Neuronal stem cell (in vitro differentiated cells): ENCODE measurements around the gene COG4.

Source experiments
- DNase-seq: peaks from one replicate; pipeline ENCODE4 v3.0.0-alpha.2; 2013; ENCODE audit warnings: low spot score
- H2AFZ ChIP-seq: one replicate; pipeline ENCODE4 v1.6.1; 2013; ENCODE audit warnings: mild to moderate bottlenecking, low read length, inconsistent platforms
- H2AK5ac ChIP-seq: 2 replicates; pipeline ENCODE4 v1.6.1; 2013; ENCODE audit warnings: low read depth, mild to moderate bottlenecking, inconsistent platforms, low read length, moderate library complexity, mixed read lengths
- H2BK120ac ChIP-seq: 2 replicates; pipeline ENCODE4 v1.6.1; 2013; ENCODE audit warnings: low read depth, mild to moderate bottlenecking, inconsistent platforms, low read length, moderate library complexity, mixed read lengths
- H2BK12ac ChIP-seq: one replicate; pipeline ENCODE4 v1.6.1; 2013; ENCODE audit warnings: low read length, inconsistent platforms
- H2BK15ac ChIP-seq: 2 replicates; pipeline ENCODE4 v1.6.1; 2013; ENCODE audit warnings: mild to moderate bottlenecking, low read length, inconsistent platforms, mixed read lengths
- H2BK5ac ChIP-seq: one replicate; pipeline ENCODE4 v1.6.1; 2013; ENCODE audit warnings: inconsistent platforms, mild to moderate bottlenecking, low read length, moderate library complexity
- H3K14ac ChIP-seq: one replicate; pipeline ENCODE4 v1.6.1; 2013; ENCODE audit warnings: low read length, inconsistent platforms
- H3K18ac ChIP-seq: 2 replicates; pipeline ENCODE4 v1.6.1; 2013; ENCODE audit warnings: low read length, inconsistent platforms
- H3K23ac ChIP-seq: 2 replicates; pipeline ENCODE4 v1.6.1; 2013; ENCODE audit warnings: low read depth, mild to moderate bottlenecking, mixed read lengths, low read length, inconsistent platforms; ENCODE audit not compliant: poor library complexity
- H3K27ac ChIP-seq: replicated peaks from 3 replicates; pipeline ENCODE4 v1.5.1; 2013; ENCODE audit warnings: low read length, inconsistent platforms
- H3K27me3 ChIP-seq, 3 experiments: 2 replicates each; pipeline ENCODE4 v1.6.1; 2013; ENCODE audit warnings: low read length in 3 of 3, mild to moderate bottlenecking in 2 of 3, inconsistent platforms in 1 of 3, low read depth in 1 of 3, mixed read lengths in 1 of 3, moderate library complexity in 1 of 3; ENCODE audit not compliant: control insufficient read depth in 3 of 3, insufficient read depth in 3 of 3
- H3K36me3 ChIP-seq, 2 donors: replicated peaks in 1 of 2; 2 replicates each; pipeline ENCODE4 v1.6.1; 2013; ENCODE audit warnings: low read length in 2 of 2; ENCODE audit not compliant: control insufficient read depth in 2 of 2, insufficient read depth in 2 of 2
- H3K4ac ChIP-seq: 2 replicates; pipeline ENCODE4 v1.6.1; 2013; ENCODE audit warnings: inconsistent platforms, mild to moderate bottlenecking, low read length, moderate library complexity
- H3K4me1 ChIP-seq, 2 donors: 1 replicate in 1 of 2; 2 replicates in 1 of 2; pipeline ENCODE4 v1.6.1; 2013; ENCODE audit warnings: low read length in 2 of 2, low read depth in 1 of 2; ENCODE audit not compliant: control insufficient read depth in 2 of 2, insufficient read depth in 1 of 2
- H3K4me2 ChIP-seq: one replicate; pipeline ENCODE4 v1.6.1; 2013; ENCODE audit warnings: mild to moderate bottlenecking, low read length, inconsistent platforms; ENCODE audit not compliant: insufficient read depth, poor library complexity, severe bottlenecking
- H3K4me3 ChIP-seq, 2 donors: 2 replicates each; pipeline ENCODE4 v1.5.1; 2013; ENCODE audit warnings: low read length in 2 of 2, mild to moderate bottlenecking in 2 of 2, inconsistent platforms in 1 of 2, moderate library complexity in 1 of 2
- H3K79me1 ChIP-seq: one replicate; pipeline ENCODE4 v1.6.1; 2013; ENCODE audit warnings: low read depth, mild to moderate bottlenecking, inconsistent platforms, low read length, moderate library complexity
- H3K9ac ChIP-seq: one replicate; pipeline ENCODE4 v1.6.1; 2013; ENCODE audit warnings: mild to moderate bottlenecking, low read depth, low read length, inconsistent platforms; ENCODE audit not compliant: poor library complexity
- H3K9me3 ChIP-seq, 2 donors: replicated peaks in 1 of 2; 2 replicates each; pipeline versions ENCODE3 to v1.6.1; 2013; ENCODE audit warnings: low read length in 2 of 2, mild to moderate bottlenecking in 2 of 2, inconsistent platforms in 1 of 2, low read depth in 1 of 2, mixed read lengths in 1 of 2, moderate library complexity in 1 of 2; ENCODE audit not compliant: control insufficient read depth in 2 of 2, insufficient read depth in 1 of 2
- H4K8ac ChIP-seq: one replicate; pipeline ENCODE4 v1.6.1; 2013; ENCODE audit warnings: low read depth, mild to moderate bottlenecking, inconsistent platforms, low read length, moderate library complexity
- H4K91ac ChIP-seq: one replicate; pipeline ENCODE4 v1.6.1; 2013; ENCODE audit warnings: low read length, low read depth, mild to moderate bottlenecking, inconsistent platforms; ENCODE audit not compliant: poor library complexity
- WGBS, 2 donors: extraction: QIAGEN DNeasy Blood & Tissue Kit; methylation state at CpG; one replicate each; pipeline ENCODE4 v1.1.7; 2013; ENCODE audit warnings: missing lambda C conversion rate in 2 of 2, mixed read lengths in 1 of 2; ENCODE audit not compliant: insufficient read length in 2 of 2, insufficient replicate concordance in 1 of 2; ENCODE audit errors: extremely low coverage in 2 of 2; 5-methylcytosine and 5-hydroxymethylcytosine counted together

The COG4 gene

GRCh38 chr16:70448075-70448474 is 75.3 kb downstream of the COG4 start:
- Histone ChIP-seq H2BK120ac (no peak overlapping the region), H3K4me3 (no peak overlapping the region), H2AK5ac (no peak overlapping the region), H3K4me2 (no peak overlapping the region), H3K36me3 (no peaks in the 10 kb centered on the region), H3K9me3 (no peaks in the 10 kb centered on the region), H3K18ac (no peak overlapping the region), H2AFZ (no peak overlapping the region), H3K27ac (no peak overlapping the region), H2BK15ac (no peak overlapping the region), H3K79me1 (no peaks in the 10 kb centered on the region), H4K91ac (no peak overlapping the region), H4K8ac (no peak overlapping the region), H2BK5ac (no peak overlapping the region), H3K27me3 (no peaks in the 10 kb centered on the region), H2BK12ac (no peak overlapping the region), H3K23ac (no peak overlapping the region), H3K14ac (no peak overlapping the region), H3K4ac (no peak overlapping the region), H3K9ac (no peak overlapping the region), H3K4me1 (no peaks in the 10 kb centered on the region)
- no peak for DNase-seq
- WGBS, 2 donors: no CpG with 5 or more reads among the region's 6 CpGs

- Histone ChIP-seq H3K9ac (no peak overlapping the region), H3K27me3 (no peaks in the 10 kb centered on the region), H2BK5ac (no peak overlapping the region), H3K27ac (no peak overlapping the region), H4K8ac (no peak overlapping the region), H4K91ac (no peak overlapping the region), H3K4me1 (peaks cover 0 to 2% of the 10 kb centered on the region in 2 donors), H2AK5ac (no peak overlapping the region), H3K4me3 (no peak overlapping the region), H3K23ac (no peak overlapping the region), H2AFZ (no peak overlapping the region), H2BK15ac (no peak overlapping the region), H3K36me3 (no peaks in the 10 kb centered on the region), H3K18ac (no peak overlapping the region), H2BK120ac (no peak overlapping the region), H3K14ac (no peak overlapping the region), H3K79me1 (no peaks in the 10 kb centered on the region), H3K9me3 (no peaks in the 10 kb centered on the region), H3K4me2 (no peak overlapping the region), H2BK12ac (no peak overlapping the region), H3K4ac (no peak overlapping the region)
- DNase-seq: no peak
- WGBS, 2 donors: no CpG with 5 or more reads among the region's 4 CpGs
These were observed 78.9 kb downstream of the COG4 start for GRCh38 chr16:70444249-70445063.

- Histone ChIP-seq H3K4me1 (peaks cover 3 to 8% of the 10 kb centered on the region in 2 donors), H3K14ac (no peak overlapping the region), H2BK120ac (no peak overlapping the region), H3K27me3 (no peaks in the 10 kb centered on the region), H3K4me2 (no peak overlapping the region), H3K9ac (no peak overlapping the region), H2BK5ac (no peak overlapping the region), H3K36me3 (no peaks in the 10 kb centered on the region), H3K4me3 (no peak overlapping the region), H2BK15ac (no peak overlapping the region), H3K27ac (no peak overlapping the region), H3K79me1 (no peaks in the 10 kb centered on the region), H3K4ac (no peak overlapping the region), H4K91ac (no peak overlapping the region), H4K8ac (no peak overlapping the region), H3K9me3 (no peaks in the 10 kb centered on the region), H3K18ac (no peak overlapping the region), H2BK12ac (no peak overlapping the region), H3K23ac (no peak overlapping the region), H2AK5ac (no peak overlapping the region), H2AFZ (no peak overlapping the region)
- no peak for DNase-seq
- WGBS, 2 donors: no CpG with 5 or more reads among the region's 7 CpGs
These were observed 81.0 kb downstream of the COG4 start for GRCh38 chr16:70442344-70442743.

- no peaks in the 10 kb centered on the region for H3K9me3 ChIP-seq
- no peaks in the 10 kb centered on the region for H3K36me3 ChIP-seq
- no peak overlapping the region for H2AFZ ChIP-seq
- H2BK12ac ChIP-seq: no peak overlapping the region
- no peak for DNase-seq
- H2BK5ac ChIP-seq: no peak overlapping the region
- no peak overlapping the region for H3K9ac ChIP-seq
- no peak overlapping the region for H3K4me2 ChIP-seq
- H3K18ac ChIP-seq: no peak overlapping the region
- no peak overlapping the region for H2AK5ac ChIP-seq
- H3K14ac ChIP-seq: no peak overlapping the region
- no peak overlapping the region for H3K23ac ChIP-seq
- no peak overlapping the region for H4K91ac ChIP-seq
- H3K79me1 ChIP-seq: no peaks in the 10 kb centered on the region
- no CpG with 5 or more reads among the region's 8 CpGs for WGBS, 2 donors
- H3K4me3 ChIP-seq: no peak overlapping the region
- H2BK120ac ChIP-seq: no peak overlapping the region
- H3K4me1 ChIP-seq: peaks cover 11 to 16% of the 10 kb centered on the region in 2 donors
- no peak overlapping the region for H2BK15ac ChIP-seq
- H3K27me3 ChIP-seq: no peaks in the 10 kb centered on the region
- H3K27ac ChIP-seq: no peak overlapping the region
- H3K4ac ChIP-seq: no peak overlapping the region
- H4K8ac ChIP-seq: no peak overlapping the region
These were observed 81.9 kb downstream of the COG4 start for GRCh38 chr16:70441406-70441990.
